ENCODE data around the gene TEX2.

DNA sequence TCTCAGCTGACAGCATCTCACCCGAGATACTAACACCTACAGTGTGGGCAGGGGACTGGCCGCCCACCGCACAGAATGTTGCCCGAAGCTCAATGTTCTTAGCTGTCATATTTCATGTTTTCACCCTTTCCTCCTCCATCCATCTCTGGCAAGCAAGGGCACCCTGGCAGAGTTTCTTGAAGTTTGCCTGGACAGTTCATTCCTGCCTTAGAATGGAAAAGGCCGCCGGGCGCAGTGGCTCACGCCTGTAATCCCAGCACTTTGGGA, 37.6 kb upstream of the TEX2 start:
- TF ChIP-seq EP300 (IDR thresholded peaks at IDR 0.05; ENCODE audit: borderline replicate concordance), result no peak
- no peak for TF ChIP-seq TAF1 (IDR thresholded peaks at IDR 0.05; ENCODE audit: low read depth)
- TF ChIP-seq, protein P1, sequence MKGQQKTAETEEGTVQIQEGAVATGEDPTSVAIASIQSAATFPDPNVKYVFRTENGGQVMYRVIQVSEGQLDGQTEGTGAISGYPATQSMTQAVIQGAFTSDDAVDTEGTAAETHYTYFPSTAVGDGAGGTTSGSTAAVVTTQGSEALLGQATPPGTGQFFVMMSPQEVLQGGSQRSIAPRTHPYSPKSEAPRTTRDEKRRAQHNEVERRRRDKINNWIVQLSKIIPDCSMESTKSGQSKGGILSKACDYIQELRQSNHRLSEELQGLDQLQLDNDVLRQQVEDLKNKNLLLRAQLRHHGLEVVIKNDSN (IDR thresholded peaks at IDR 0.05), result no peak
- TF ChIP-seq CEBPB (IDR thresholded peaks at IDR 0.05), result no peak
- TF ChIP-seq, protein P2, sequence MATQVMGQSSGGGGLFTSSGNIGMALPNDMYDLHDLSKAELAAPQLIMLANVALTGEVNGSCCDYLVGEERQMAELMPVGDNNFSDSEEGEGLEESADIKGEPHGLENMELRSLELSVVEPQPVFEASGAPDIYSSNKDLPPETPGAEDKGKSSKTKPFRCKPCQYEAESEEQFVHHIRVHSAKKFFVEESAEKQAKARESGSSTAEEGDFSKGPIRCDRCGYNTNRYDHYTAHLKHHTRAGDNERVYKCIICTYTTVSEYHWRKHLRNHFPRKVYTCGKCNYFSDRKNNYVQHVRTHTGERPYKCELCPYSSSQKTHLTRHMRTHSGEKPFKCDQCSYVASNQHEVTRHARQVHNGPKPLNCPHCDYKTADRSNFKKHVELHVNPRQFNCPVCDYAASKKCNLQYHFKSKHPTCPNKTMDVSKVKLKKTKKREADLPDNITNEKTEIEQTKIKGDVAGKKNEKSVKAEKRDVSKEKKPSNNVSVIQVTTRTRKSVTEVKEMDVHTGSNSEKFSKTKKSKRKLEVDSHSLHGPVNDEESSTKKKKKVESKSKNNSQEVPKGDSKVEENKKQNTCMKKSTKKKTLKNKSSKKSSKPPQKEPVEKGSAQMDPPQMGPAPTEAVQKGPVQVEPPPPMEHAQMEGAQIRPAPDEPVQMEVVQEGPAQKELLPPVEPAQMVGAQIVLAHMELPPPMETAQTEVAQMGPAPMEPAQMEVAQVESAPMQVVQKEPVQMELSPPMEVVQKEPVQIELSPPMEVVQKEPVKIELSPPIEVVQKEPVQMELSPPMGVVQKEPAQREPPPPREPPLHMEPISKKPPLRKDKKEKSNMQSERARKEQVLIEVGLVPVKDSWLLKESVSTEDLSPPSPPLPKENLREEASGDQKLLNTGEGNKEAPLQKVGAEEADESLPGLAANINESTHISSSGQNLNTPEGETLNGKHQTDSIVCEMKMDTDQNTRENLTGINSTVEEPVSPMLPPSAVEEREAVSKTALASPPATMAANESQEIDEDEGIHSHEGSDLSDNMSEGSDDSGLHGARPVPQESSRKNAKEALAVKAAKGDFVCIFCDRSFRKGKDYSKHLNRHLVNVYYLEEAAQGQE (IDR thresholded peaks at IDR 0.05; ENCODE audit: low read depth), result no peak
- no peak for TF ChIP-seq YY1 (IDR thresholded peaks at IDR 0.05; ENCODE audit: low read depth)
- no peak for TF ChIP-seq ZBTB7A (IDR thresholded peaks at IDR 0.05; ENCODE audit: low read depth)
- TF ChIP-seq, protein P3, sequence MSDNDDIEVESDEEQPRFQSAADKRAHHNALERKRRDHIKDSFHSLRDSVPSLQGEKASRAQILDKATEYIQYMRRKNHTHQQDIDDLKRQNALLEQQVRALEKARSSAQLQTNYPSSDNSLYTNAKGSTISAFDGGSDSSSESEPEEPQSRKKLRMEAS (IDR thresholded peaks at IDR 0.05), result no peak
- no peak for TF ChIP-seq RAD21 (IDR thresholded peaks at IDR 0.05; ENCODE audit: low read depth)
- TF ChIP-seq NFIC (IDR thresholded peaks at IDR 0.05), result no peak
- no peak for TF ChIP-seq TCF12 (IDR thresholded peaks at IDR 0.05; ENCODE audit: low read depth)
- no peak for TF ChIP-seq CREB1 (IDR thresholded peaks at IDR 0.05; ENCODE audit: low read depth)
- no peak for TF ChIP-seq TEAD4 (IDR thresholded peaks at IDR 0.05)
